ENCODE measurements around the gene RAB20.

- TF ChIP-seq, protein P1, sequence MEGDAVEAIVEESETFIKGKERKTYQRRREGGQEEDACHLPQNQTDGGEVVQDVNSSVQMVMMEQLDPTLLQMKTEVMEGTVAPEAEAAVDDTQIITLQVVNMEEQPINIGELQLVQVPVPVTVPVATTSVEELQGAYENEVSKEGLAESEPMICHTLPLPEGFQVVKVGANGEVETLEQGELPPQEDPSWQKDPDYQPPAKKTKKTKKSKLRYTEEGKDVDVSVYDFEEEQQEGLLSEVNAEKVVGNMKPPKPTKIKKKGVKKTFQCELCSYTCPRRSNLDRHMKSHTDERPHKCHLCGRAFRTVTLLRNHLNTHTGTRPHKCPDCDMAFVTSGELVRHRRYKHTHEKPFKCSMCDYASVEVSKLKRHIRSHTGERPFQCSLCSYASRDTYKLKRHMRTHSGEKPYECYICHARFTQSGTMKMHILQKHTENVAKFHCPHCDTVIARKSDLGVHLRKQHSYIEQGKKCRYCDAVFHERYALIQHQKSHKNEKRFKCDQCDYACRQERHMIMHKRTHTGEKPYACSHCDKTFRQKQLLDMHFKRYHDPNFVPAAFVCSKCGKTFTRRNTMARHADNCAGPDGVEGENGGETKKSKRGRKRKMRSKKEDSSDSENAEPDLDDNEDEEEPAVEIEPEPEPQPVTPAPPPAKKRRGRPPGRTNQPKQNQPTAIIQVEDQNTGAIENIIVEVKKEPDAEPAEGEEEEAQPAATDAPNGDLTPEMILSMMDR (IDR thresholded peaks at IDR 0.05) = no peak
- TF ChIP-seq POLR2A (IDR thresholded peaks at IDR 0.05) = no peak
Observed at GRCh38 chr13:110531100-110531499, 30.4 kb downstream of the RAB20 start.
